Colon (tissue), 2 donors: Measurements from ENCODE around the gene CYP17A1.

Source experiments
- FAIRE-seq: peaks from 2 replicates; lab custom pipeline; 2012; peaks lifted over from hg19 to GRCh38; lab: Jason Lieb, UNC
- donor health status: control.
- donor health status: control.

The CYP17A1 gene

DNA sequence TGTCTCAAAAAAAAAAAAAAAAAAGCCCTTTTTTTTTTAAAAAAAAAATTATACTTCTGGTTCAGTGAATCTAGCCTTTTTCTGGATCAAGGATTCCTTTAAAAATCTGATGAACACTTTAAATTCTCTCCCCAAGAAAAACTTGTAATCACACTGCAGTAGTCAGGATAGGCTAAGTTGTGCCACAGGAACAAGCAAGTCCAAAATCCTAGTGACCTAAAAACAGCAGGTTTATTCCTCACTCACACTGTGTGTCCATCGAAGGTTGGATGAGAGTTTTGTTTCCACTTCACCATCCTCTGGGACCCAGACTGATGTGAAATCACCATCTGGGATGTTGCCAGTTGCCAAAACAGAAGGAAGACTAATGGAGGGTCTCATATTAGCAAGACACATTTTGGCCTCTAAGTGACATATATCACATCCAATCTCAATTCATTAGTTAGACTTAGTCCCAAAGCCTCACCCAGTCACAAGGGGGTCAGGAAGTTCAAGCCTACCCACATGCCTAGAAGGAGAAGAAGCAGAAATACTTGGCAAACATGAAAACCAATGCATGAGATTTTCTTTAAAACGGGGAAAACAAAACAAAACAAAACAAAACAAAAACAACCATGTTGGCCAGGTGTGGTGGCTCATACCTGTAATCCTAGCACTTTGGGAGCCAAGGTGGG is 32.7 kb downstream of the CYP17A1 start:
- no peak for FAIRE-seq

GRCh38 chr10:102802920-102803534 is 34.2 kb downstream of the CYP17A1 start:
- FAIRE-seq, result no peak

GRCh38 chr10:102801978-102802377 is 35.2 kb downstream of the CYP17A1 start:
- no peak for FAIRE-seq

DNA sequence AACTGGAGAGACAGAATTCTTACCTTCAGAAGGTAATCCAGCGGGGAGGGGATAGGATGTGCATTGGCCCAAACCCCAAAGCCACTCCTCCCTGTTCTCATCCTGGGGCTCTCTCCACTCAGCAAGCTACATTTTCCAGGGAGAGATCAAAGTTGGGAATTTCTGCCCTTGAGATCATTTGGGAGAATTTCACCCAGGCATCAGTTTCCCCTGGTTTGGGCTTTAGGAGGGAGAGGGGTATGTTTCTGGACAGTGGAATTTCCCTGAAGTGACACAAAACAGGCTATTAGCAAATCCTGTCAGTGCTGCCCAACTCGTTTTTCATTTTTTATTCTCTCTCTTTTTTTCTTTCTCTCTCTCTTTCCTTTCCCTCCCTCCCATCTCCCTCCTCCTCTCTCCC is 35.7 kb downstream of the CYP17A1 start:
- no peak for FAIRE-seq

GRCh38 chr10:102800611-102801335 is 36.4 kb downstream of the CYP17A1 start:
- FAIRE-seq, result no peak

DNA sequence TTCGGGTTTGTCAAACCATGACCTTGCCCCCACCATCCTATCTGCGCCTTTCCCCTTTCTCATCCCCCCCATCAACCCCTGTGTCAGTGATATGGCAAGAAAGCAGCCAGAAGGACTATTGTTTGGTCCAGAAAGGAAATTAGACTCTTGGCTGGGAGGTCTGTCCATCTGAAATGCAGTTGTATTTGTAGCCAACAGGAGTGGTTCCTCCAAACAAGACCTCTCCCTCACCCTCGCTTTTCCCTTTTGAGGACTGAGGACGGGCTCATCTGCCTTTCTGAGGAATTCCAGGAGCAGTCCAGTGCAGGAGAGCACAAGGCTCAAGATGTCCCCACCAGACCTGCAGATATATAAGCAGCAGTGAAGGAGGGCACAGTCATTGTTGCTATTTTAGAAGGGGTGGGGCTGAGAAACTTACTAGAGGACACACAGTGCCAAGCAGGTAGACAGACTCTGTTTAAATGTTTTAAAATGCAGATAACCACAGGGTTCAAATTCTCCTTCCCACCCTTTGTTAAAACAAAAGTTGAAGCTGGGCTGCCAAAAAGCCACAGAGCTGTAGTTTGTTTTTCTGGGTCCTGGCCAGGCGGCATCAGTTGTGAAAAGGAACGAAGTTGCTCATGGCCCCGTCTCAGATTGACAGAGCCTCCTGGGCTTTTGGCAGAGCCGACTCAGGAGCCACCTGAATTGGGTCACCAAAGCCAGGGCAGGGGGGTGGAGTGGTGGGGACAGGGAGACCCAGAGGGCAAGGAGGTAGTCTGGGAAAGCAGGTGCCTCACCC is 37.3 kb downstream of the CYP17A1 start:
- FAIRE-seq, result no peak

DNA sequence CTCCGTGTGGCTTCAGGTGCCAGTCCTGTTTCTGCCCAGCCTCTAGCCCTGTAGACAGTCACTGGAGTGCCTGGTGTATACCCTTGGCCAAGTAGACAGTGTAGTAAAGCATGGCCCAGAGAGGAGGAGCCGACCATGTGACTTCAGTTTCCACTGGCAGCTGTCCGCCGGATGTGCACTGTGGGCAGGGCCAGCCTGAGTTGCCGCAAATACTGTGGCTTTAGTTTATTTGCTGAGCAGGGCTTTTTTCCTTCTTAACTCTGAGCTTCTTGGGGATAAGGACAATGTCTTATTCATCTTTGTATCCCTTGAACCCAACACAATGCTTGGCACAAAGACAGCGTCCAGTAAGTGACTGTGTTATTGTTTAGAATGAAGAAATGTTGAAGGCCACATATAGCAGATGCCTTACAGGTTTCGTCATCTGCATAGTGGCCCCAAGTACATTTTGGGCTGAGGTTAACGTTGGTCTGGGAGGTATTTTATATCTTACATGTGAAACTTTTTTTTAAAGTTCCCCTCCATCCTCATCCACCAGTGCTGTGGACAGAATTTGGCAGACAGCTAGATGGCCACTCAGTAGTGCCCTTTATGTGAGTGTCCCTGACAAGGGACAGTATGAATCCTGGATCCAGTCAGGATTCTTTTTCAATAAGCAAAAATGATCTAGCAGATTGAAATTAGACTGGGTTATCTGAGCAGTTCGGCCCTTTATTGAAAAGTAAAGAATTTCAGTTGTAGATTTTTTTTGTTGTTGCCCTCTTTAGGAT is 40.6 kb downstream of the CYP17A1 start:
- FAIRE-seq, result no peak

DNA sequence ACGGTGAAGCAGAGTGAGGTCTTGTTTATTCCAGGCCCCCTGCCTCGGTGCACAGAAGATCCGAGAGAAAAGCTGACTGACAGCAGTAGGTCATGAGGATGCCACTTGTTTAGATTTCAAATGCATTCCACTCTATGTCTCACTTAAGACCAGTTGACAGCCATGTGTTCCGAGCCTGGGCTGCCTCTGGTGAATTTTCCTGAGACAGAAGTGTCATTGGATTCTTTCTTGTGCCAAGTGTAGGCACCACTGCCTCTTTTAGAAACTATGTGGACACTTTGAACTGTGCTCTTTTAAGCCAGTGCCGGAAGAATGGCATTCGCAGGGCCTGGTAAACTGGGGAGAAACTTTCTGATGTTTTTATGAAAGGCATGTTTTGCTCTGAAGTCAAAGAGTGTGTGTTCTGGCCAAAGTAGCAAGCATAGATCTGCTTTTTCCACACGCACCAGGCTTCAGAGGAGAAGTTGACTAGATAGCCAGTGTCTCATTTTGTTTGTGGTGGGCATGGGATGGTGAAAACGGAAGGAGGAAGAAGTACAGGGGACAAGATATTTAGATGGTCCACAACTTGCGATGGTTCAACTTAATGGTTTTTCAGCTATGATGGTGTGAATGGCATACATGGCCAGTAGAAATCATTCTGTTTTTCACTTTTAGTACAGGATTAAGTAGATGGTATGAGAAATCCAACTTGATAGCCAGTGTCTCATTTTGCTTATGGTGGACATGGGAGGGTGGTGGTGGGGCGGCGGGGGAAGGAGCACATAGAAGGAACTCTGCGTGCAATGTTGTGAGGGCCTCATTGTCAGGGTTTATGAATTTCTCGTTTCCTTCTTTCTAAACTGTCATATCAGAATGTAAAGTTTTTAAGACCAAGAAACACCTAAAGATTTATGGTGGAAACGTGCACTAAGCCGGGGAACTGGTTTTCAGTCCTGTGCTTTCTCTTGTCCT is 41.5 kb downstream of the CYP17A1 start:
- FAIRE-seq, result no peak

GRCh38 chr10:102791754-102792395 is 45.3 kb downstream of the CYP17A1 start:
- no peak for FAIRE-seq

DNA sequence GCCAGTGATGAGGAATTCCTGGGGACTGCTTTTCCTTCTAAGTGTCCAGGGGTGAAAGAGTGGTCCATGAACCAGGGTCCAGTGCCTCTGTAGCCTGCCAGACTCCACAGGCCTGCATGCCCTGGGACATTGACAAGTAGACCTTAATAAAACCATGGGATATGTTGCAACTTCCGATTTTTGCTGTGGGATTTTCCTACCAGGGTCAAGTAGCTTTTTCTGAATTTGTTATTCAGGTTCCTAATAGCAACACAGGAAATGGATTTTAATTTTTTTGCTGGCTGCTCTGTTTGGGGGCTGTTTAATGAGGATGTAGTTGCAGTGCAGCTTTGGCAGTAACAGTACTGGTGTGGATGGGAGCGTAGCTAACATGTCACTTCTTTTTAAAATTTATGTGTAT is 51.4 kb downstream of the CYP17A1 start:
- FAIRE-seq, result no peak

DNA sequence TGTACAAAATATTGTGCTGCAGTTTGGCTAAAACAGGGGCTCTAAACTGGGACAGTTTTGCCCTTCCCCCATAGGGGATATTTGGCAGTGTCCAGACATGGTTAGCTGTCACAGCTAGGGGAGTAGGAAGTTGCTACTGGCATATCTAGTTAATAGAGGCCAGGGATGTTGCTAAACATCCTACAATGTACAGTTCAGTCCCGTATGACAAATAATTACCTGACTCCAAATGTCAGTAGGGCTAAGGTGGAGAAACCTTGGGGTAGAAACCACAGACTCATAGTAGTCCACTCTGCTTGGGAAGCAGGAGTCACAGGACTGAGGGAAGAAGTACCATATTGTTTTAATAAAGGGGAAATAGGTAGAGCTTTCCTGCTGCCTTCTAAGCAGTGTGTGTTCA is 53.6 kb downstream of the CYP17A1 start:
- FAIRE-seq, result no peak

GRCh38 chr10:102782673-102783551 is 54.3 kb downstream of the CYP17A1 start:
- no peak for FAIRE-seq

DNA sequence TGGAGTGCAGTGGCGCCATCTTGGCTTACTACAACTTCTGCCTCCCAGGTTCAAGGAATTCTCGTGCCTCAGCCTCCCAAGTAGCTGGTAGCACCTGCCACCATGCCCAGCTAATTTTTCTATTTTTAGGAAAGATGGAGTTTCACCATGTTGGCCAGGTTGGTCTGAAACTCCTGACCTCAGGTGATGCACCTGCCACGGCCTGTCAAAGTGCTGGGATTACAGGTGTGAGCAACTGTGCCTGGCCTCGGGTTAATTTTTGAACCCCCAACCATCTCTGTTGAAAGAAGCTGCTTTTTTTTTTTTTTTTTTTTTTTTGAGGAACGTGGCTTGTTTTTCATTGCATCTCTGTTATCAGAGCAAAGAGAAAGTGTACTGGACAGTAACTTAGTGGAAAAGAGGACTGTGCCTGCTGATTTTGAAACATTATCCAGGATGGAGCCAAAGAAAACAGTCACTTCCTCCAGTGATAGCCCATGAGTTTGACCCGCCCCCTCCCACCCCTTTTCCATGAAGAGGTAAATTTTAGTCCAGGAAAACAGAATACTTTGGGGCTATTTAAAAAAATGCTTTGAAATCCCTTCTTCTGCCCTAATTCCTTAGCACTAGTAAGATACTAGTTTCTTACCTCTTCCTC is 55.2 kb downstream of the CYP17A1 start:
- FAIRE-seq, result no peak

- FAIRE-seq, result no peak
These were observed 55.9 kb downstream of the CYP17A1 start for GRCh38 chr10:102781090-102781920.
